ENCODE data around the gene EDC4. TPM values are rescaled to one million over a fixed set of nuclear protein-coding genes. Genes with fewer than 3 reads are reported as not detected.

The EDC4 gene
- total and polyA plus RNA-seq, 2 experiments from 2014 or later = 39.6 to 98.5 TPM

DNA sequence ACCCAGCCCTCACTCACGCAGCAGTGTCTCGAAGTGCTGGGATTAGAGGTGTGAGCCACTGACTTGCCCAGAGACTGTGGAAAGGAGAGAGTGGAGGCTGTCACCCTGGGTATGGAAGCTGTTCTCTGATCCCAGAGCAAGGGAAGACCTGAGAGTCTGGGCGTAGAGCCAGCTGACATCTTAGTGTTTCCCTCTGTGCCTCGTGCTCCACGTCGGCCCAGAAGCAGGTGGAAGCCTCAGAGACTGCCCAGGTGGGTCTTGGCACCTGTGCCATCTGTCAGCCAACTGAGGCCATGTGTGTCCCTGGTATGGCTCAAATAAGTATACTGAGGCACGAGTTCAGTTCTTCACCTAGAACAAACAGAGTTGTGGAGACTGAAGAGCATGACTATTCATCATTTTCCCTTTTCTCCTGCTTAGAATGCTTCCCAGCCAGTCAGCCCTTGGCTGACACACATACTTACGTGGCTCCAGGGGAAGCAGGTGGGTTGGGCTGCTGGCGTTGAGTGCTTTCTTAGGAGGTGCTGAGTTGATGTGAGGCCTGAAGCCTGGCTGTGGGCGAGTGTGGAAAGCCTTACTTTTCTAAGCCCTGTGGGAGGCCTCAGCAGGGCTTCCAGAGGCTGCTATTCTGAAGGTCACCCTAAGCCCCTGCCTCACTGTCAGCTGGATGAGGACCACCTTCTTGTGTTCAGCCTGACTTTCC is 50.7 kb downstream of the EDC4 start:
- H3K4me3 ChIP-seq = no peak overlapping the region
- Mint-ChIP-seq H3K36me3 (ENCODE audit: low read depth) (no peaks in the 10 kb centered on the region), H3K27ac (no peak overlapping the region), H3K9me3 (no peaks in the 10 kb centered on the region), H3K4me1 (peaks cover 19% of the 10 kb centered on the region), H3K27me3 (ENCODE audit: insufficient read depth, low read depth, poor library complexity) (peaks cover 12% of the 10 kb centered on the region), H3K4me3 (no peak overlapping the region; the same call in 2 of the 3 replicates)
- 0 out of 2 replicates have a peak, but pooled peaks cover 6% of the 10 kb centered on the region for H3F3A ChIP-seq (replicated peaks; ENCODE audit: low read depth)
- no peak overlapping the region for H3K27ac ChIP-seq (ENCODE audit: low read depth)
- no peaks in the 10 kb centered on the region for H3K27me3 ChIP-seq (ENCODE audit: insufficient read depth)
- no peaks in the 10 kb centered on the region for H3K36me3 ChIP-seq (ENCODE audit: insufficient read depth)
- no peak overlapping the region for H2AFZ ChIP-seq
- TF ChIP-seq ZNF114 (CRISPR knock-in tag; IDR thresholded peaks at IDR 0.05) (no peak), ZNF331 (CRISPR knock-in tag; IDR thresholded peaks at IDR 0.05; ENCODE audit: low read depth) (no peak), JUNB (IDR thresholded peaks at IDR 0.05; ENCODE audit: unreplicated experiment) (no peak)
- TF ChIP-seq, protein P1, sequence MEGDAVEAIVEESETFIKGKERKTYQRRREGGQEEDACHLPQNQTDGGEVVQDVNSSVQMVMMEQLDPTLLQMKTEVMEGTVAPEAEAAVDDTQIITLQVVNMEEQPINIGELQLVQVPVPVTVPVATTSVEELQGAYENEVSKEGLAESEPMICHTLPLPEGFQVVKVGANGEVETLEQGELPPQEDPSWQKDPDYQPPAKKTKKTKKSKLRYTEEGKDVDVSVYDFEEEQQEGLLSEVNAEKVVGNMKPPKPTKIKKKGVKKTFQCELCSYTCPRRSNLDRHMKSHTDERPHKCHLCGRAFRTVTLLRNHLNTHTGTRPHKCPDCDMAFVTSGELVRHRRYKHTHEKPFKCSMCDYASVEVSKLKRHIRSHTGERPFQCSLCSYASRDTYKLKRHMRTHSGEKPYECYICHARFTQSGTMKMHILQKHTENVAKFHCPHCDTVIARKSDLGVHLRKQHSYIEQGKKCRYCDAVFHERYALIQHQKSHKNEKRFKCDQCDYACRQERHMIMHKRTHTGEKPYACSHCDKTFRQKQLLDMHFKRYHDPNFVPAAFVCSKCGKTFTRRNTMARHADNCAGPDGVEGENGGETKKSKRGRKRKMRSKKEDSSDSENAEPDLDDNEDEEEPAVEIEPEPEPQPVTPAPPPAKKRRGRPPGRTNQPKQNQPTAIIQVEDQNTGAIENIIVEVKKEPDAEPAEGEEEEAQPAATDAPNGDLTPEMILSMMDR (conservative IDR thresholded peaks at IDR 0.05; ENCODE audit: low read depth in 2 of 2) = no peak
- TF ChIP-seq, protein P2, sequence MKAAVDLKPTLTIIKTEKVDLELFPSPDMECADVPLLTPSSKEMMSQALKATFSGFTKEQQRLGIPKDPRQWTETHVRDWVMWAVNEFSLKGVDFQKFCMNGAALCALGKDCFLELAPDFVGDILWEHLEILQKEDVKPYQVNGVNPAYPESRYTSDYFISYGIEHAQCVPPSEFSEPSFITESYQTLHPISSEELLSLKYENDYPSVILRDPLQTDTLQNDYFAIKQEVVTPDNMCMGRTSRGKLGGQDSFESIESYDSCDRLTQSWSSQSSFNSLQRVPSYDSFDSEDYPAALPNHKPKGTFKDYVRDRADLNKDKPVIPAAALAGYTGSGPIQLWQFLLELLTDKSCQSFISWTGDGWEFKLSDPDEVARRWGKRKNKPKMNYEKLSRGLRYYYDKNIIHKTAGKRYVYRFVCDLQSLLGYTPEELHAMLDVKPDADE (IDR thresholded peaks at IDR 0.05) = no peak
- H3K4me1 ChIP-seq (ENCODE audit: insufficient read depth) = peaks cover 6% of the 10 kb centered on the region; the same call in 1 of the 2 replicates
- DNase-seq (ENCODE audit: low spot score) = no peak
- H4K20me1 ChIP-seq (replicated peaks; ENCODE audit: insufficient read depth) = no peaks in the 10 kb centered on the region; the same call in 1 of the 2 replicates
- H3K79me2 ChIP-seq (replicated peaks; ENCODE audit: insufficient read depth) = no peaks in the 10 kb centered on the region
- no peak for ATAC-seq
- no peaks in the 10 kb centered on the region for H3K9me2 ChIP-seq (ENCODE audit: insufficient read depth)
- no peak overlapping the region for H3K4me2 ChIP-seq

DNA sequence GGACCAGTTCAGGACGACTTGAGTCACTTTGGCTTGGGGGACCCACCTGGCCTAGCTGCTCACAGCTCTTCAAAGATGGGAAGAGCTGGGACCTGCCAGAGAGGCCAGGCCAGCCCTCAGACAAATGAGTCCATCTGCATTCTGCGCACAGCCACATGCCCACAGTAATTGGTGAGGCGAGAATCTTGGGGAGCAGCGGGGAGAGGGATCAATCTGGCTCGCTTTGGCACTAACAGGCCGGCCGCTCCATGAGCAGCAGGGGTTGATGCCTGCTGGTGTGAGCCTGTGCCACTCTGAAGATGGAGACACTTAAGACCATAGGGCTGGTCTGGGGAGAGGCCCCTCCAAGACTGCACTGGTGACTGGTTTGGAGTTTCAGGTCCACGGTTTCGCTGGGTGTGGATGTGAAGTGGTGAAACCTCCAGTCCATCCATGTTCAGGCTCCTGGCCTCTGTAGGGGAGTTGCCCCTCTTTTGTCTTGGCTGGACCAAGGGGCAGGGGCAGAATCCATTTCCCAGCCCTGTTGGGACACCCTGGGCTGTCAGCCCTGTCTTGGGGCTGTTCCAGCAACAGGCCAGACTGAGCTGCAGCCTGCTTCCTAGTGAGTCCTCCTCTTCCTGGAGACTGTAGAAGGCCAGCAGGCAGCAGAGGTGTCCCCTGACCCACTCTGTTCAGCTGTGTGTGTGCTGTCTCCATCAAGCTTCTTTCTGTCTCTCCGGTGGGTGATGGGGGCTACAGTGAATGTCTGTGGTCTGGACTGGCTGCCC is 51.5 kb downstream of the EDC4 start:
- H3K36me3 Mint-ChIP-seq (ENCODE audit: low read depth) = no peaks in the 10 kb centered on the region
- H3K27me3 Mint-ChIP-seq (ENCODE audit: insufficient read depth, low read depth, poor library complexity) = peaks cover 12% of the 10 kb centered on the region
- DNase-seq (ENCODE audit: low spot score) (no peak), ATAC-seq (no peak)
- H3K4me1 ChIP-seq (ENCODE audit: insufficient read depth) = peaks cover 6% of the 10 kb centered on the region; the same call in 1 of the 2 replicates
- H3K27ac ChIP-seq (ENCODE audit: low read depth) = no peak overlapping the region
- no peak overlapping the region for H3K4me2 ChIP-seq
- no peaks in the 10 kb centered on the region for H3K36me3 ChIP-seq (ENCODE audit: insufficient read depth)
- no peaks in the 10 kb centered on the region for H3K79me2 ChIP-seq (replicated peaks; ENCODE audit: insufficient read depth)
- H3K4me1 Mint-ChIP-seq = peaks cover 19% of the 10 kb centered on the region
- TF ChIP-seq, protein P2 (IDR thresholded peaks at IDR 0.05) = no peak
- TF ChIP-seq ZNF331 (CRISPR knock-in tag; IDR thresholded peaks at IDR 0.05; ENCODE audit: low read depth) = no peak
- no peak for TF ChIP-seq EZH2 (IDR thresholded peaks at IDR 0.05; ENCODE audit: low read depth, unreplicated experiment)
- H2AFZ ChIP-seq = no peak overlapping the region
- no peaks in the 10 kb centered on the region; the same call in 1 of the 2 replicates for H4K20me1 ChIP-seq (replicated peaks; ENCODE audit: insufficient read depth)
- no peaks in the 10 kb centered on the region for H3K9me2 ChIP-seq (ENCODE audit: insufficient read depth)
- no peaks in the 10 kb centered on the region for H3K9me3 Mint-ChIP-seq
- H3F3A ChIP-seq (replicated peaks; ENCODE audit: low read depth) = 0 out of 2 replicates have a peak, but pooled peaks cover 6% of the 10 kb centered on the region
- H3K27me3 ChIP-seq (ENCODE audit: insufficient read depth) = no peaks in the 10 kb centered on the region
- no peak overlapping the region for H3K4me3 ChIP-seq
- no peak overlapping the region for H3K27ac Mint-ChIP-seq
- H3K4me3 Mint-ChIP-seq = no peak overlapping the region

Data from GM23338 (cell line).